Lower leg skin (tissue), 3 donors: ENCODE results near the gene HOXA13.

Experiments used
- CTCF ChIP-seq, 3 donors: fragments of 450-650 bp; IDR thresholded peaks; one replicate each; pipeline ENCODE4 v1.5.1; 2016; ENCODE audit warnings: antibody characterized with exemption in 3 of 3, mild to moderate bottlenecking in 3 of 3, moderate library complexity in 2 of 3
- POLR2A ChIP-seq, 2 donors: fragments of 450-650 bp; IDR thresholded peaks; one replicate each; pipeline ENCODE4 v1.6.1; 2016 to 2017; ENCODE audit warnings: antibody characterized with exemption in 2 of 2, mild to moderate bottlenecking in 1 of 2, moderate library complexity in 1 of 2

DNA sequence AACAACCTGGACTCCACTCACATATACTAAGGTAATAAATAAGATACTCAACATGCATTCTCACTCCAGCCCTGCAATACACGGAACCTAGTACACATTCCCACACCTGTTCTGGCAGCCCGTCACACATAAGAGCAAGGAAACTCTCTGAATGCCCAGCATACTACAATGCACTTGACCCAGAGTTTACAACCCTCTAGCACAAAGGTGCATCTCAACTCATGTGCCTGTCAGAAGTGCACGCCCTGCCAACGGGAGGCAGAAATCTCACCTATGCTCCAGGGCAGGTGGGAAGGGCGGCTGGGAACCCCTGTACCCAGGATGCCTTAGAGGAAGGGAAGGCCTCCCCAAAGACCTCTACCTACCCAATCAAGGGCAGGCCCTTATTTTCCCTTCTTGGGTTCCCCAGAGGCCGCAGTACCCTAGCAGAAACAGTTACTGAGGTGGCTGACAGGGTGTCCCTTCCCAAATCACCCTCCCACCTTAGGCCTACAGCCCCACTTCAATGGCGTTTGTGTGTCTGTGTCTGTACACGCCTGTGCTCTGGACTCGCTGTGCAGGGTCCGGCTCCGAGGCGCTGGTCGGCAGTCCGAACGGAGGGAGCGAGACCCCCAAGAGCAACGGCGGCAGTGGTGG, 44.7 kb upstream of the HOXA13 start:
- TF ChIP-seq CTCF (IDR thresholded peaks at IDR 0.05) (no peak), POLR2A (IDR thresholded peaks at IDR 0.05) (no peak)
